OCI-LY3 (cell line): ENCODE measurements around the gene IL7R.

ENCODE experiments used
- H2AFZ ChIP-seq: fragments of 200-600, 300-600 bp; shearing (Covaris generic); 2 replicates; pipeline ENCODE4 v1.6.0; 2014; ENCODE audit warnings: antibody characterized with exemption, low read depth, low read length
- H3K27ac ChIP-seq: fragments of 200-600, 300-600 bp; sonication (generic); 2 replicates; pipeline ENCODE4 v1.5.1; 2014; ENCODE audit warnings: mild to moderate bottlenecking, low read length, moderate library complexity, mixed read lengths
- H3K27me3 ChIP-seq: fragments of 200-600, 300-600 bp; sonication (generic); 2 replicates; pipeline ENCODE4 v1.6.1; 2014; ENCODE audit warnings: low read depth, low read length, mixed read lengths
- H3K36me3 ChIP-seq: fragments of 200-600, 300-600 bp; sonication (generic); replicated peaks from 2 replicates; pipeline ENCODE3; 2014; ENCODE audit warnings: low read depth, low read length, mixed read lengths
- H3K4me1 ChIP-seq: fragments of 300-600, 200-600 bp; sonication (generic); 2 replicates; pipeline ENCODE4 v1.6.1; 2014; ENCODE audit warnings: low read length, mixed read lengths
- H3K4me2 ChIP-seq: fragments of 200-600, 300-600 bp; sonication (generic); 2 replicates; pipeline ENCODE4 v1.6.1; 2014; ENCODE audit warnings: low read length, mixed read lengths
- H3K4me3 ChIP-seq: fragments of 300-600, 200-600 bp; sonication (generic); 2 replicates; pipeline ENCODE4 v1.5.1; 2014; ENCODE audit warnings: antibody characterized with exemption, mild to moderate bottlenecking, low read length, moderate library complexity
- H3K79me2 ChIP-seq: fragments of 300-600, 200-600 bp; shearing (Covaris generic); 2 replicates; pipeline ENCODE4 v1.6.1; 2014; ENCODE audit warnings: mild to moderate bottlenecking, low read length, mixed read lengths
- H3K9ac ChIP-seq: fragments of 300-600, 200-600 bp; shearing (Covaris generic); 2 replicates; pipeline ENCODE4 v1.6.0; 2014; ENCODE audit warnings: mild to moderate bottlenecking, low read length, moderate library complexity
- H3K9me3 ChIP-seq: fragments of 200-600, 300-600 bp; shearing (Covaris generic); 2 replicates; pipeline ENCODE4 v1.6.1; 2014; ENCODE audit warnings: low read length, mixed read lengths; ENCODE audit not compliant: insufficient read depth
- H4K20me1 ChIP-seq: fragments of 200-600, 300-600 bp; sonication (generic); 2 replicates; pipeline ENCODE4 v1.6.1; 2016; ENCODE audit warnings: low read length, mixed read lengths; ENCODE audit not compliant: insufficient read depth
- CTCF ChIP-seq: fragments of 200-600, 300-600 bp; sonication (generic); IDR thresholded peaks from 2 replicates; pipeline ENCODE4 v1.5.1; 2014; ENCODE audit warnings: antibody characterized with exemption, low read length, low read depth
- EZH2phosphoT487 ChIP-seq: fragments of 200-600 bp; shearing (Covaris generic); IDR thresholded peaks from 2 replicates; pipeline ENCODE4 v1.6.1; 2018; ENCODE audit warnings: antibody characterized with exemption, mixed run types, low read depth

Gene IL7R

GRCh38 chr5:35856765-35857351 is at the start of gene IL7R:
IL7R (plus strand) TSS chr5:35856891; CDS start chr5:35856978, 87 bp downstream.
- Histone ChIP-seq H3K27me3 (no peaks in the 10 kb centered on the region), H3K9ac (no peak within 1 kb of the TSS), H4K20me1 (no peaks in the 10 kb centered on the region), H3K27ac (no peak within 1 kb of the TSS), H3K9me3 (no peaks in the 10 kb centered on the region), H3K4me1 (peaks cover 30% of the 10 kb centered on the region), H3K4me3 (no peak within 1 kb of the TSS), H2AFZ (no peak within 1 kb of the TSS), H3K4me2 (no peak within 1 kb of the TSS; the same call in 1 of the 2 replicates), H3K36me3 (no peaks in the 10 kb centered on the region), H3K79me2 (no peaks in the 10 kb centered on the region)
- TF ChIP-seq CTCF (no peak), EZH2phosphoT487 (no peak)

- no peaks in the 10 kb centered on the region for H4K20me1 ChIP-seq
- no peaks in the 10 kb centered on the region for H3K9me3 ChIP-seq
- no peaks in the 10 kb centered on the region for H3K79me2 ChIP-seq
- no peak overlapping the region for H3K27ac ChIP-seq
- H3K4me3 ChIP-seq, result no peak overlapping the region
- no peak overlapping the region for H2AFZ ChIP-seq
- H3K4me1 ChIP-seq, result no peaks in the 10 kb centered on the region
- H3K27me3 ChIP-seq, result no peaks in the 10 kb centered on the region
- no peak overlapping the region for H3K9ac ChIP-seq
- no peak overlapping the region for H3K4me2 ChIP-seq
- no peaks in the 10 kb centered on the region for H3K36me3 ChIP-seq
- TF ChIP-seq CTCF, result no peak
- no peak for TF ChIP-seq EZH2phosphoT487
Measured at GRCh38 chr5:35810601-35811000, 46.1 kb upstream of the IL7R start.

GRCh38 chr5:35811108-35811741 is 45.5 kb upstream of the IL7R start:
- Histone ChIP-seq H3K79me2 (no peaks in the 10 kb centered on the region), H3K4me2 (no peak overlapping the region), H4K20me1 (no peaks in the 10 kb centered on the region), H2AFZ (no peak overlapping the region), H3K36me3 (no peaks in the 10 kb centered on the region), H3K27ac (no peak overlapping the region), H3K4me1 (no peaks in the 10 kb centered on the region), H3K27me3 (no peaks in the 10 kb centered on the region), H3K4me3 (no peak overlapping the region), H3K9ac (no peak overlapping the region), H3K9me3 (no peaks in the 10 kb centered on the region)
- TF ChIP-seq CTCF, result no peak
- no peak for TF ChIP-seq EZH2phosphoT487

GRCh38 chr5:35813521-35813920 is 43.2 kb upstream of the IL7R start:
- no peaks in the 10 kb centered on the region for H4K20me1 ChIP-seq
- H3K27me3 ChIP-seq, result no peaks in the 10 kb centered on the region
- no peaks in the 10 kb centered on the region for H3K36me3 ChIP-seq
- H2AFZ ChIP-seq, result no peak overlapping the region
- H3K9ac ChIP-seq, result no peak overlapping the region
- no peaks in the 10 kb centered on the region for H3K79me2 ChIP-seq
- H3K4me1 ChIP-seq, result no peaks in the 10 kb centered on the region
- H3K9me3 ChIP-seq, result no peaks in the 10 kb centered on the region
- H3K4me3 ChIP-seq, result no peak overlapping the region
- H3K27ac ChIP-seq, result no peak overlapping the region
- no peak overlapping the region for H3K4me2 ChIP-seq
- TF ChIP-seq CTCF, result no peak
- no peak for TF ChIP-seq EZH2phosphoT487
